ENCODE data around the gene MKLN1.

Gene MKLN1

GRCh38 chr7:131521651-131522163, 194.0 kb downstream of the MKLN1 start:
- no peak for DNase-seq (ENCODE audit: low read depth, low spot score)

GRCh38 chr7:131522325-131522930, 194.8 kb downstream of the MKLN1 start:
- no peak for DNase-seq (ENCODE audit: low read depth, low spot score)

GRCh38 chr7:131524115-131524514, 196.4 kb downstream of the MKLN1 start:
- DNase-seq (ENCODE audit: low read depth, low spot score), result no peak

GRCh38 chr7:131524703-131525102, 197.0 kb downstream of the MKLN1 start:
- no peak for DNase-seq (ENCODE audit: low read depth, low spot score)

- no peak for DNase-seq (ENCODE audit: low read depth, low spot score)
Measured at GRCh38 chr7:131525820-131526219, 198.1 kb downstream of the MKLN1 start.

- DNase-seq (ENCODE audit: low read depth, low spot score), result no peak
Measured at GRCh38 chr7:131527456-131527855, 199.8 kb downstream of the MKLN1 start.

GRCh38 chr7:131529179-131529578, 201.5 kb downstream of the MKLN1 start:
- no peak for DNase-seq (ENCODE audit: low read depth, low spot score)

- no peak for DNase-seq (ENCODE audit: low read depth, low spot score)
Measured at GRCh38 chr7:131529617-131530016, 201.9 kb downstream of the MKLN1 start.

GRCh38 chr7:131530137-131530536, 202.5 kb downstream of the MKLN1 start:
- DNase-seq (ENCODE audit: low read depth, low spot score), result no peak

- no peak for DNase-seq (ENCODE audit: low read depth, low spot score)
Measured at GRCh38 chr7:131532570-131533091, 205.0 kb downstream of the MKLN1 start.

GRCh38 chr7:131533151-131533559, 205.5 kb downstream of the MKLN1 start:
- DNase-seq (ENCODE audit: low read depth, low spot score), result no peak

- no peak for DNase-seq (ENCODE audit: low read depth, low spot score)
Measured at GRCh38 chr7:131533566-131534561, 206.2 kb downstream of the MKLN1 start.

GRCh38 chr7:131536361-131536849, 208.7 kb downstream of the MKLN1 start:
- DNase-seq (ENCODE audit: low read depth, low spot score), result no peak

- no peak for DNase-seq (ENCODE audit: low read depth, low spot score)
Measured at GRCh38 chr7:131537571-131537978, 209.9 kb downstream of the MKLN1 start.

GRCh38 chr7:131538071-131538812, 210.6 kb downstream of the MKLN1 start:
- no peak for DNase-seq (ENCODE audit: low read depth, low spot score)

- DNase-seq (ENCODE audit: low read depth, low spot score), result no peak
Measured at GRCh38 chr7:131538813-131539179, 211.1 kb downstream of the MKLN1 start.

- DNase-seq (ENCODE audit: low read depth, low spot score), result peak; percentile 87
Measured at GRCh38 chr7:131540491-131541162, 213.0 kb downstream of the MKLN1 start.

- no peak for DNase-seq (ENCODE audit: low read depth, low spot score)
Measured at GRCh38 chr7:131543298-131543697, 215.6 kb downstream of the MKLN1 start.

- no peak for DNase-seq (ENCODE audit: low read depth, low spot score)
Measured at GRCh38 chr7:131544021-131544420, 216.3 kb downstream of the MKLN1 start.

GRCh38 chr7:131544449-131545301, 217.0 kb downstream of the MKLN1 start:
- DNase-seq (ENCODE audit: low read depth, low spot score), result peak; percentile 86
